HG02642 (cell line): ENCODE results near the gene GATA5.

Source experiments
- ATAC-seq: cut with Tn5 transposase; IDR thresholded peaks from one replicate; pipeline ENCODE4 v1.9.1; 2021; ENCODE audit warnings: mild to moderate bottlenecking; ENCODE audit not compliant: unreplicated experiment, poor library complexity

Gene GATA5

GRCh38 chr20:62421716-62421990 is 54.1 kb downstream of the GATA5 start:
- ATAC-seq = no peak

- ATAC-seq = no peak
These were observed 54.7 kb downstream of the GATA5 start for GRCh38 chr20:62420846-62421715.

GRCh38 chr20:62419759-62420158 is 56.0 kb downstream of the GATA5 start:
- ATAC-seq = no peak

GRCh38 chr20:62418709-62419487 is 56.9 kb downstream of the GATA5 start:
- ATAC-seq = no peak

- no peak for ATAC-seq
These were observed 57.6 kb downstream of the GATA5 start for GRCh38 chr20:62417981-62418708.

- no peak for ATAC-seq
These were observed 58.9 kb downstream of the GATA5 start for GRCh38 chr20:62416651-62417637.

- ATAC-seq = no peak
These were observed 60.3 kb downstream of the GATA5 start for GRCh38 chr20:62415354-62416111.

- no peak for ATAC-seq
These were observed 61.8 kb downstream of the GATA5 start for GRCh38 chr20:62413896-62414481.
